ENCODE measurements around the gene SLBP.
"Not testable (repeated sequence)": the region's sequence is repeated elsewhere in the genome, so short reads cannot be mapped to it uniquely, and the experiment has no call there.

The SLBP gene

GRCh38 chr4:1711571-1712215 is 426 bp downstream of the SLBP start:
- DNase-seq (ENCODE audit: low read depth, low spot score): peak; percentile 36

DNA sequence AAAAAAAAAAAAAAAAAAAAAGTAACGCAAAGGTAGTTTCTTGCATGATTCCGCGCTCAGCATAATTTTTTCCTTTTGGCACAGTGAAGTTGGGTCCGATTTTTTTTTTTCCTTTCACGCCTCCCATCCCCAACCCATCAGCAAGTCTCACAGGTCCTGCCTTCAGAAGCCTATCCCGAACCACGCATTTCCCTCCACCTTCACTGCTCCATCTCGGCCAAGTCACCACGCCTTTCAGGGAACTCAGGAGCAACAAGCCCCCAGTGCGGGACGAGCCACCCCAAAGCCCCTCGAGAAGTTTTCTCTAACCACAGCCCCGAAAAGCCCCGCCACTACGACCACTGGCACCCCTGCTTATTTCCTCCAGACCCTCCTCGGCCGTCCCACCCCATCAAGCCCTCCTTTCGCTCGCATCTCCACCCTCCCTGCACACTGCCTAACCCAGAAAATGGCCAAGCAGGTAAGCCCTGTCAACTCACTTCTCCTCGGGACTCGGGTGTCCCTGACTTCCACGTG is 1.0 kb downstream of the SLBP start:
- no peak for DNase-seq (ENCODE audit: low read depth, low spot score)

DNA sequence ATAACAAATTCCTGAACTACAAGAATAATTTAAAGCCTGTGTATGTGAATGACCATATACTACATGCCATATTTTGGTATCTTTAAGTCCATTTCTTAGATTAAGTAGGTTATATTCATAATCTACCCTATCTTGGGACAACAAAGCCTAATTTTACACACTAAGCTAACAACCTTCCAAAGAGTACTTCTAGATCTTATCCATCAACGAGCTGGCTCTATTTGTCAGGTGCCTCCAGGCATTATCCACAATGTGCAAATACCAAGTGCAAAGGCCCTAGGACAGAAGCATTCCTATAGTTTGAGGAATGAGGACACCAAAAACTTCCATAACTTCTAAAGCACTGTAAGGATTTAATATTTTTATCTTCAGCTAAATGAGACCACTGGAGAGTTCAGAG is 3.5 kb downstream of the SLBP start:
- DNase-seq (ENCODE audit: low read depth, low spot score): no peak

DNA sequence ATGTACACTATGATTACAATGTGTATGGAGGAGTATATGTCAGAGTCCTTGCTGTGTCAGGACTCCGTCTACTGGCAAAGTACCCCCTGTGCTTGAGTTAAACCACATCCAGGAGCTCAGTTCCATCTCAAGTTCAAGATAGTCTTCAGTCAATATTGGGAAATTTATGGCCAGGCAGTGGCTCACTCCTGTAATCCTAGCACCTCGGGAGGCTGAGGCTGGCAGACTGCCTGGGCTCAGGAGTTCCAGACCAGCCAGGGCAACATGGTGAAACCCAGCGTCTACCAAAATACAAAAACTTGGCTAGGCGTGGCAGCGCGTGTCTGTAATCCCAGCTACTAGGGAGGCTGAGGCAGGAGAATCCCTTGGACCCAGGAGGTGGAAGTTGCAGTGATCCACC is 5.8 kb downstream of the SLBP start:
- no peak for DNase-seq (ENCODE audit: low read depth, low spot score)

DNA sequence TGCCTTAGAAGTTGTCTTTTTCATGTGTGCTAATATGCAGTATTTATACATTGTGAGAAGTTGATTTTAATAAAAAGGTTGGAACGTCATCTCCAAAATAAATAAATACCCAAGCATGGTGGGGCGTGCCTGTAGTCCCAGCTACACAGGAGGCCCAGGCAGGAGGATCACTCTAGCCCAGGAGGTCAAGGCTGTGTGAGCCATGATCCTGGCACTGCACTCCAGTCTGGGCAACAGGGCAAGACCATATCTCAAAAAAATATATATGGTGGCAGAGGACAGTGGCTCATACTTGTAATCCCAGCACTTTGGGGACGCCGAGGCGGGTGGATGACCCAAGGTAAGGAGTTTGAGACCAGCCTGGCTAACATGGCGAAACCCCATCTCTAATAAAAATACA is 6.4 kb downstream of the SLBP start:
- DNase-seq (ENCODE audit: low read depth, low spot score): no peak

- DNase-seq (ENCODE audit: low read depth, low spot score): no peak
Observed at GRCh38 chr4:1703867-1704266, 8.3 kb downstream of the SLBP start.

DNA sequence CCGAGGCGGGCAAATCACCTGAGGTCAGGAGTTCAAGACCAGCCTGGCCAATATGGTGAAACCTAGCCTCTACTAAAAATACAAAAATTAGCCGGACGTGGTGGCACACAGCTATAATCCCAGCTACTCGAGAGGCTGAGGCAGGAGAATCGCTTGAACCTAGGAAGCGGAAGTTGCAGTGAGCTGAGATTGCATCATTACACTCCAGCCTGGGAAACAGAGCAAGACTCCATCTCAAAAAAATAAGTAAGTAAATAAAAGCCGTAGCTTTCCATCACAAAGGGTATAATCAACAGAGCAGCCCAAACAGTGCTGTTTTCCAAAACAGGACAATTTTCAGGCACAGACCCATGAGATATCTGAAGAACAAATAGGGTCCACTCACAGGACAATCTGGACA is 10.4 kb downstream of the SLBP start:
- not testable (repeated sequence) for DNase-seq (ENCODE audit: low read depth, low spot score)

DNA sequence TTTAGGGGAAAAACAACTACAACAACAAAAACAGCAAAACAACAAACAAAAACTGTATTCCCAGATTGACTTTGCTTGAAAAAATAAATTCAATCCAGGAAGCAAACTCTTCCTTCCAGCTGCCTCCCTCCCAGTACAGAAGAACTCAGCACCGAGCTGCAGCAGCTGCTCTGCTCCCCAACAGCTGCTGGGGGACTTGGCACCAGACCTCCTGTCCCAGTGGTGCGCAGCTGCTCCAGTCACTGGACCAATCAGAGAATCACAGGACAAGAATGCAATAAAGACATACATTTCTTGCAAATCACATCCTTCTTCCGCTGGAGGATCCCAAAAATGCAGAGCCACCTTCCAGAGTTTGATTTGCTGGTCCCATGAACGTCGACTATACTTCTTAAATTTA is 16.2 kb downstream of the SLBP start:
- no peak for DNase-seq (ENCODE audit: low read depth, low spot score)

- peak; percentile 63 for DNase-seq (ENCODE audit: low read depth, low spot score)
Observed at GRCh38 chr4:1693131-1693896, 18.8 kb downstream of the SLBP start.

- DNase-seq (ENCODE audit: low read depth, low spot score): no peak
Observed at GRCh38 chr4:1691737-1692373, 20.3 kb downstream of the SLBP start.

- DNase-seq (ENCODE audit: low read depth, low spot score): no peak
Observed at GRCh38 chr4:1690698-1691097, 21.4 kb downstream of the SLBP start.

- DNase-seq (ENCODE audit: low read depth, low spot score): no peak
Observed at GRCh38 chr4:1686440-1687036, 25.6 kb downstream of the SLBP start.

DNA sequence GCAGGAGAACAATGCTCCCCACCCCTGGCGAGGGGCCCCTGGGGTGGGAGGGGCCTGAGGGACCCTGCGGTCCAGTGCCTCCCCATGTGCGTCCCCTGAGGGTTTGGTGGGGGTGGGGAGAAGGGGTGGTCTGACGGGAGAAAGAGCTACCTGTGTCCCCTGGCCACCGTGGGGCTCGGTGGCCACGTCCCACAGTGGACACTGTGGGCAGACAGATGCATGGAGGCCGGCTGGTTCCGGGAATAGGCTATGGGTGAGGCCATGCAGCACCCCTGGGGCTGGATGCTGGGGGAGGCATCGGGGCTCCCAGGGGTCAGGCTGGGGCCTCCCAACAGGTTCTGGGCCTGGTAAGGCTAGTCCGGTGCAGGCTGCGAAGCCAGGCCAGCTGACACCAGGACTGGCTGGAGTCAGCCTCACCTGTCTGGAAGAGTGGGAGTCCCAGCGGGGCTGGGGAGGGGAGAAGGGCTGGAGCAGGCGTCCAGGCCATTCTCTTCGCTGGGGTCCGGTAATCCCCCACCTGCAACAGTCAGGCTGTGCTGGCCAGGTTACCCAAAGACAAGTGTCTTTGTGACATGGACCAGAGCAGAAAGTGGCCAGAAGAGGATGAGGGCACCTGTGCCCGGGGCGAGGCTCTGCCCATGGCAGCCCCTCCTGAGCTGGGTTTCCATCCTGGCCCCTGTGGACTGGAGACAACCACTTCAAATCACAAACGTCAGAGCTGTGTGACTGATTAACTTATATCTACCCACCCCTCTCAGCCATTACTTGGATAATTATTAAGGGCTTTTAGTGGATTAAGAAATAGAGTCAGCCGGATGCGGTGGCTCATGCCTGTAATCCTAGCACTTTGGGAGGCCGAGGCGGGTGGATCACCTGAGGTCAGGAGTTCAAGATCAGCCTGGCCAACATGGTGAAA is 26.6 kb downstream of the SLBP start:
- DNase-seq (ENCODE audit: low read depth, low spot score): no peak

DNA sequence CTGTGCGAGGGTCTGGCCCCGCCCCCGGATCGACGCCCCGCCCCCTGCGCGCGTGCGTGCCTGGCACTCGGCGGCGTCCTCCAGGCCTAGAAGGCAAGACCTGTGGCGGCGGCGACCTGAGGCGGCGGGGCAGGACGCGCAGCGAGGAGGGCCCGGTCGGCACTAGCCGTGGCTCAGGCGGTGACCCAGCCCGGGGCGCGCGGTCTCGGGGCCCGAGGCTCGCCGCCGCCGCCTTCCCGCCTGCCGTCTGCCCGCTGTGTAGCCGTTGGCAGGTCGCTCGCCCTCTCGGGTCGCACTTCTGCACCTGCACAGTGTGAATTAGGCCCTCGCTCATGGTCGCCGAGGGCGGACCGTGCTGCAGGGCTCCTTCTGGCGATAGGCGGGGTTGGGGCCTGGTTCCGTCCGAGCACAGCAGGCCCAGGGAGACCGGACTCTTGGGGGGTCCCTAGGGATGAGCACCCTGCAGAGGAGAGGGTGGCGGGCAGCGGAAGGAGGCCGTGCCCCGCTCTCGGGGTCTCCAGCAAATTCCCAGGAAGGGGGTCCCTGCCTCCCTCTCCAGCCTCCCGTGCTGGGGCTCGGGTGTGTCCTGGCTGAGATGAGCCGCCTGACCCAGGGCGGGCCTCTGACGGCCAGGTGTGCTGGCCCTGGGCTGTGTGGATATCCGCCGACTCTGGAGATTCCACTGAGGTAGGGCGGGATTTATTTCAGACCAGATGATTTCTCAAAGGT is 27.4 kb downstream of the SLBP start:
- DNase-seq (ENCODE audit: low read depth, low spot score): peak; percentile 81

DNA sequence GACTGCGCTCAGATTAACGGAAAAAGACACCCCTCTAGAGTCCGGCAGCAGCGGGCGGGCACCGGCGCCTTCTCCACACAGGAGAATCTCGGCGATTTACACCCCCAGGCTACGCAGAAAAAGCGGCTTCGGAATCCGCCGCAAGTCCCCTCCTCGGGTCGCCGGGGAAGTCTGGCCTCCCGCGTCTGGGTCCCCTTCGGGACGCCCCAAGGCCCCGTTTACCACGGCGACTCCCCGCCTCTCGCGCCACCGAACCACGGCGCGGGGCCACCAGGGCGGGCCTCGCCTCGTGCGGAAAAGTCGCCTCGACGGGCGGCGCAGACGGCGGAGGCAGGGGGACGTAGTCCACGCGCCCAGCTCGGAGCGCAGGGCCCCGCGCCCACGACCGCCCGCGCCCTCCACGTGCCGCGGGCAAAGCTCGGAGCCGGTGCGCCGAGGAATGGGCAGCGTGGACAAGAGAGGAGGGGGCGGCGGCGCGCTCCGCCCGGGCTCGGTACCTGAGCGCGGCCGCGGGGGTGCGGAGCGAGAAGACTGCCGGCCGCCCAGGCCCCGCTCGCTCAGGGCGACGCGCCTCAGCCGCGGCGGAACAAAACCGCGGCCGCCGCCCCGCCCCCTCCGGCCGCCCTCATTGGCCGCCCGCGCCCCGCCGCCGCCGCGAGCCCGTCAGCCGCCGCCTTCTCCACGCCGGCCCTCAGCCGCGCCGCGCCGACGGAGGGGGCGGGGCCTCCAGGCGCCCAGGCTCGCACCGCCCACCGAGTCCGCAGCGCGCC is 28.2 kb downstream of the SLBP start, which contains the start of gene FAM53A:
FAM53A (minus strand) TSS at position 578 of the 770 bp plus-strand sequence. CDS start 15,572 bp downstream, outside the sequence.
- no peak for DNase-seq (ENCODE audit: low read depth, low spot score)

DNA sequence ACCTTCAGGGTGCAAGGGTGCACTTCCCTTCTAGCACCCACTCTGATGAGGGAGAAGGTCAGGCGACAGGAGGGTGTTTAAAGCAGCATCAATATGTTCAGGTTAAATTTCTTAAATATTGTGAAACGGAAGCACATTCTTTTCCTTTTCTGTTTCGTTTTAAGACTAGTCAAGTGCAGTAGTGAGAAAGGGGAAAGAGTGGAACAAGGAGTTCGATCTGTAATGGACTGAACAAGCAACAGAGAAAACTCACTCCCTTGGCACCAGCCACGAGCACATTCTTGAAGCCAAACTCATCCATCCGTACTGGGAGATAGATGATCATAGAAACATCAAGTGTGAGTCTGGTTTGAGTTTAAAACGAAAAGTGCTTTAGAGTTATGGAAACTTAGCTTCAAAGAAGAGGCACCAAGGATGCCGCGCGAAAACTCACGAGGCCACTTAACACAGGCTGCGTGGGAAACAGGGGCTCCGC is 28.8 kb downstream of the SLBP start:
- no peak for DNase-seq (ENCODE audit: low read depth, low spot score)

GRCh38 chr4:1682860-1683259 is 29.3 kb downstream of the SLBP start:
- DNase-seq (ENCODE audit: low read depth, low spot score): no peak

- DNase-seq (ENCODE audit: low read depth, low spot score): no peak
Observed at GRCh38 chr4:1678244-1678643, 33.9 kb downstream of the SLBP start.

All from activated CD4-positive, CD25-positive, alpha-beta regulatory T cell treated with anti-CD3 and anti-CD28 coated beads, Interleukin-2, amount 50 U/mL, for 16 hours (primary cell).